Stimulated activated naive CD8-positive, alpha-beta T cell treated with anti-CD3 and anti-CD28 coated beads, Interleukin-15, Interleukin-2, amounts not matched to agents 100 ng/mL and 50 ng/mL, for 24 hours (primary cell): ENCODE measurements around the gene SEC31A.

ENCODE experiments used
- H3K27ac Mint-ChIP-seq: one replicate; pipeline ENCODE4 v1.8.0; 2021; ENCODE audit warnings: mild to moderate bottlenecking, mixed read lengths
- H3K27me3 Mint-ChIP-seq: one replicate; pipeline ENCODE4 v1.8.0; 2021; ENCODE audit warnings: mixed read lengths
- H3K36me3 Mint-ChIP-seq: one replicate; pipeline ENCODE4 v1.8.0; 2021; ENCODE audit warnings: low read depth, mixed read lengths
- H3K4me1 Mint-ChIP-seq: one replicate; pipeline ENCODE4 v1.8.0; 2021; ENCODE audit warnings: low read depth, mixed read lengths
- H3K4me3 Mint-ChIP-seq: one replicate; pipeline ENCODE4 v1.8.0; 2021; ENCODE audit warnings: mild to moderate bottlenecking, mixed read lengths
- H3K9me3 Mint-ChIP-seq: one replicate; pipeline ENCODE4 v1.8.0; 2021; ENCODE audit warnings: mixed read lengths

Gene SEC31A

GRCh38 chr4:82782626-82783345 is 108.2 kb downstream of the SEC31A start:
- no peaks in the 10 kb centered on the region for H3K36me3 Mint-ChIP-seq
- H3K4me1 Mint-ChIP-seq, result no peaks in the 10 kb centered on the region

GRCh38 chr4:82780752-82781231 is 110.2 kb downstream of the SEC31A start:
- Mint-ChIP-seq H3K4me3 (no peak overlapping the region), H3K27me3 (no peaks in the 10 kb centered on the region), H3K4me1 (no peaks in the 10 kb centered on the region), H3K27ac (no peak overlapping the region), H3K36me3 (no peaks in the 10 kb centered on the region), H3K9me3 (no peaks in the 10 kb centered on the region)

More at GRCh38 chr4:82782626-82783345, 108.2 kb downstream of the SEC31A start:
- Mint-ChIP-seq H3K27ac (no peak overlapping the region), H3K9me3 (no peaks in the 10 kb centered on the region), H3K4me3 (no peak overlapping the region), H3K27me3 (no peaks in the 10 kb centered on the region)

GRCh38 chr4:82780170-82780751 is 110.7 kb downstream of the SEC31A start:
- H3K27ac Mint-ChIP-seq, result no peak overlapping the region

GRCh38 chr4:82779032-82779431 is 111.9 kb downstream of the SEC31A start:
- Mint-ChIP-seq H3K27me3 (no peaks in the 10 kb centered on the region), H3K36me3 (no peaks in the 10 kb centered on the region), H3K27ac (no peak overlapping the region), H3K4me3 (no peak overlapping the region), H3K9me3 (no peaks in the 10 kb centered on the region), H3K4me1 (no peaks in the 10 kb centered on the region)

More at GRCh38 chr4:82780170-82780751, 110.7 kb downstream of the SEC31A start:
- Mint-ChIP-seq H3K36me3 (no peaks in the 10 kb centered on the region), H3K27me3 (no peaks in the 10 kb centered on the region), H3K4me3 (no peak overlapping the region), H3K4me1 (no peaks in the 10 kb centered on the region), H3K9me3 (no peaks in the 10 kb centered on the region)

- no peaks in the 10 kb centered on the region for H3K27me3 Mint-ChIP-seq
- no peak overlapping the region for H3K27ac Mint-ChIP-seq
- H3K9me3 Mint-ChIP-seq, result no peaks in the 10 kb centered on the region
- no peaks in the 10 kb centered on the region for H3K36me3 Mint-ChIP-seq
- no peaks in the 10 kb centered on the region for H3K4me1 Mint-ChIP-seq
- H3K4me3 Mint-ChIP-seq, result no peak overlapping the region
Measured at GRCh38 chr4:82777857-82778525, 113.0 kb downstream of the SEC31A start.

GRCh38 chr4:82776925-82777542 is 113.9 kb downstream of the SEC31A start:
- no peak overlapping the region for H3K4me3 Mint-ChIP-seq

GRCh38 chr4:82775243-82775642 is 115.7 kb downstream of the SEC31A start:
- Mint-ChIP-seq H3K27ac (no peak overlapping the region), H3K4me3 (no peak overlapping the region), H3K4me1 (no peaks in the 10 kb centered on the region), H3K9me3 (no peaks in the 10 kb centered on the region), H3K27me3 (no peaks in the 10 kb centered on the region), H3K36me3 (no peaks in the 10 kb centered on the region)

More at GRCh38 chr4:82776925-82777542, 113.9 kb downstream of the SEC31A start:
- no peaks in the 10 kb centered on the region for H3K36me3 Mint-ChIP-seq
- H3K27ac Mint-ChIP-seq, result no peak overlapping the region
- no peaks in the 10 kb centered on the region for H3K4me1 Mint-ChIP-seq
- H3K27me3 Mint-ChIP-seq, result no peaks in the 10 kb centered on the region
- H3K9me3 Mint-ChIP-seq, result no peaks in the 10 kb centered on the region

GRCh38 chr4:82774711-82775171 is 116.2 kb downstream of the SEC31A start:
- Mint-ChIP-seq H3K4me3 (no peak overlapping the region), H3K27ac (no peak overlapping the region), H3K9me3 (no peaks in the 10 kb centered on the region), H3K27me3 (no peaks in the 10 kb centered on the region), H3K4me1 (no peaks in the 10 kb centered on the region), H3K36me3 (no peaks in the 10 kb centered on the region)

- Mint-ChIP-seq H3K4me3 (no peak overlapping the region), H3K36me3 (no peaks in the 10 kb centered on the region), H3K9me3 (no peaks in the 10 kb centered on the region), H3K27ac (no peak overlapping the region), H3K4me1 (no peaks in the 10 kb centered on the region), H3K27me3 (no peaks in the 10 kb centered on the region)
Measured at GRCh38 chr4:82773057-82773456, 117.9 kb downstream of the SEC31A start.

- H3K4me1 Mint-ChIP-seq, result no peaks in the 10 kb centered on the region
- H3K27me3 Mint-ChIP-seq, result peaks cover 6% of the 10 kb centered on the region
- no peak overlapping the region for H3K4me3 Mint-ChIP-seq
- H3K27ac Mint-ChIP-seq, result no peak overlapping the region
- H3K9me3 Mint-ChIP-seq, result peaks cover 12% of the 10 kb centered on the region
- no peaks in the 10 kb centered on the region for H3K36me3 Mint-ChIP-seq
Measured at GRCh38 chr4:82770607-82771006, 120.3 kb downstream of the SEC31A start.
